Measurements from ENCODE around the gene EXOC6B. TPM values are rescaled to one million over a fixed set of nuclear protein-coding genes. Genes with fewer than 3 reads are reported as not detected.

The EXOC6B gene
- total RNA-seq, 1 donor: 24.6 TPM

GRCh38 chr2:72483346-72483745 lies 342.5 kb downstream of the EXOC6B start:
- H3K27me3 ChIP-seq (ENCODE audit: insufficient read depth, low read length): no peaks in the 10 kb centered on the region
- no peak for DNase-seq (ENCODE audit: insufficient read length, low spot score, missing footprints)

GRCh38 chr2:72475246-72475645 lies 350.6 kb downstream of the EXOC6B start:
- Histone ChIP-seq H3K4me1 (ENCODE audit: insufficient read depth, low read length) (no peaks in the 10 kb centered on the region), H3K4me3 (ENCODE audit: insufficient read depth, low read length) (no peak overlapping the region), H3K79me2 (ENCODE audit: insufficient read depth, low read length) (no peaks in the 10 kb centered on the region), H3K27me3 (ENCODE audit: insufficient read depth, low read length) (no peaks in the 10 kb centered on the region), H2AFZ (ENCODE audit: low read length) (no peak overlapping the region), H4K20me1 (ENCODE audit: insufficient read depth, low read length) (no peaks in the 10 kb centered on the region), H3K27ac (ENCODE audit: low read depth, low read length) (no peak overlapping the region), H3K9me3 (ENCODE audit: low read depth, low read length) (no peaks in the 10 kb centered on the region), H3K36me3 (ENCODE audit: insufficient read depth, low read length) (no peaks in the 10 kb centered on the region), H3K4me2 (ENCODE audit: insufficient read depth, low read length) (no peak overlapping the region)
- no peak for DNase-seq (ENCODE audit: insufficient read length, low spot score, missing footprints)
- no peak for TF ChIP-seq CTCF (IDR thresholded peaks at IDR 0.05; ENCODE audit: extremely low read depth, low read depth, low read length)

More at GRCh38 chr2:72483346-72483745, 342.5 kb downstream of the EXOC6B start:
- no peaks in the 10 kb centered on the region for H3K9me3 ChIP-seq (ENCODE audit: low read depth, low read length)
- H3K27ac ChIP-seq (ENCODE audit: low read depth, low read length): no peak overlapping the region
- no peak overlapping the region for H3K4me3 ChIP-seq (ENCODE audit: insufficient read depth, low read length)
- no peak for TF ChIP-seq CTCF (IDR thresholded peaks at IDR 0.05; ENCODE audit: extremely low read depth, low read depth, low read length)
- H2AFZ ChIP-seq (ENCODE audit: low read length): no peak overlapping the region
- H4K20me1 ChIP-seq (ENCODE audit: insufficient read depth, low read length): no peaks in the 10 kb centered on the region
- no peaks in the 10 kb centered on the region for H3K36me3 ChIP-seq (ENCODE audit: insufficient read depth, low read length)
- H3K4me2 ChIP-seq (ENCODE audit: insufficient read depth, low read length): no peak overlapping the region
- H3K4me1 ChIP-seq (ENCODE audit: insufficient read depth, low read length): no peaks in the 10 kb centered on the region
- H3K79me2 ChIP-seq (ENCODE audit: insufficient read depth, low read length): no peaks in the 10 kb centered on the region

- H3K27me3 ChIP-seq (ENCODE audit: insufficient read depth, low read length): no peaks in the 10 kb centered on the region
- no peaks in the 10 kb centered on the region for H3K36me3 ChIP-seq (ENCODE audit: insufficient read depth, low read length)
- H3K4me3 ChIP-seq (ENCODE audit: insufficient read depth, low read length): no peak overlapping the region
- DNase-seq (ENCODE audit: insufficient read length, low spot score, missing footprints): no peak
- H3K9me3 ChIP-seq (ENCODE audit: low read depth, low read length): no peaks in the 10 kb centered on the region
- H3K4me1 ChIP-seq (ENCODE audit: insufficient read depth, low read length): no peaks in the 10 kb centered on the region
- H3K27ac ChIP-seq (ENCODE audit: low read depth, low read length): no peak overlapping the region
- TF ChIP-seq CTCF (IDR thresholded peaks at IDR 0.05; ENCODE audit: extremely low read depth, low read depth, low read length): no peak
- no peak overlapping the region for H2AFZ ChIP-seq (ENCODE audit: low read length)
- H4K20me1 ChIP-seq (ENCODE audit: insufficient read depth, low read length): no peaks in the 10 kb centered on the region
- H3K79me2 ChIP-seq (ENCODE audit: insufficient read depth, low read length): no peaks in the 10 kb centered on the region
- H3K4me2 ChIP-seq (ENCODE audit: insufficient read depth, low read length): no peak overlapping the region
Measured at GRCh38 chr2:72457801-72458516, 367.9 kb downstream of the EXOC6B start.

GRCh38 chr2:72454189-72454588 lies 371.6 kb downstream of the EXOC6B start:
- no peaks in the 10 kb centered on the region for H4K20me1 ChIP-seq (ENCODE audit: insufficient read depth, low read length)
- no peak overlapping the region for H3K4me3 ChIP-seq (ENCODE audit: insufficient read depth, low read length)
- no peak for DNase-seq (ENCODE audit: insufficient read length, low spot score, missing footprints)
- no peak overlapping the region for H3K4me2 ChIP-seq (ENCODE audit: insufficient read depth, low read length)
- no peak overlapping the region for H2AFZ ChIP-seq (ENCODE audit: low read length)
- no peaks in the 10 kb centered on the region for H3K4me1 ChIP-seq (ENCODE audit: insufficient read depth, low read length)
- H3K9me3 ChIP-seq (ENCODE audit: low read depth, low read length): no peaks in the 10 kb centered on the region
- no peak overlapping the region for H3K27ac ChIP-seq (ENCODE audit: low read depth, low read length)
- H3K36me3 ChIP-seq (ENCODE audit: insufficient read depth, low read length): no peaks in the 10 kb centered on the region
- no peak for TF ChIP-seq CTCF (IDR thresholded peaks at IDR 0.05; ENCODE audit: extremely low read depth, low read depth, low read length)
- H3K27me3 ChIP-seq (ENCODE audit: insufficient read depth, low read length): no peaks in the 10 kb centered on the region
- H3K79me2 ChIP-seq (ENCODE audit: insufficient read depth, low read length): no peaks in the 10 kb centered on the region

Measured in osteoblast (primary cell).